Activated CD4-positive, alpha-beta T cell treated with anti-CD3 and anti-CD28 coated beads for 24 hours (primary cell): ENCODE results near the gene C10orf120.

ENCODE experiments used
- DNase-seq, 2 donors: peaks; one replicate each; pipeline ENCODE4 v3.0.0-alpha.2; 2020; ENCODE audit warnings: low read depth in 2 of 2

Gene C10orf120

GRCh38 chr10:122699796-122700455 lies at the start of gene C10orf120:
Gene C10orf120, minus strand, starts transcription at chr10:122699846. Its CDS starts 56 bp downstream, at chr10:122699790.
- DNase-seq = no peak

GRCh38 chr10:122748496-122748895 lies 48.9 kb upstream of the C10orf120 start:
- DNase-seq = no peak

- DNase-seq = no peak
Observed at GRCh38 chr10:122746408-122746807, 46.8 kb upstream of the C10orf120 start.

GRCh38 chr10:122744257-122744656 lies 44.6 kb upstream of the C10orf120 start:
- no peak for DNase-seq

GRCh38 chr10:122740640-122741039 lies 41.0 kb upstream of the C10orf120 start:
- DNase-seq = no peak

GRCh38 chr10:122738031-122738430 lies 38.4 kb upstream of the C10orf120 start:
- no peak for DNase-seq

GRCh38 chr10:122733931-122734665 lies 34.5 kb upstream of the C10orf120 start:
- DNase-seq = no peak

- DNase-seq = no peak
Observed at GRCh38 chr10:122733443-122733842, 33.8 kb upstream of the C10orf120 start.

- DNase-seq = no peak
Observed at GRCh38 chr10:122730238-122730637, 30.6 kb upstream of the C10orf120 start.

- no peak for DNase-seq
Observed at GRCh38 chr10:122729126-122729525, 29.5 kb upstream of the C10orf120 start.

GRCh38 chr10:122727426-122727825 lies 27.8 kb upstream of the C10orf120 start:
- DNase-seq = no peak

- no peak for DNase-seq
Observed at GRCh38 chr10:122725768-122726167, 26.1 kb upstream of the C10orf120 start.

- no peak for DNase-seq
Observed at GRCh38 chr10:122725006-122725405, 25.4 kb upstream of the C10orf120 start.

- DNase-seq = no peak
Observed at GRCh38 chr10:122721111-122721510, 21.5 kb upstream of the C10orf120 start.

GRCh38 chr10:122716025-122716424 lies 16.4 kb upstream of the C10orf120 start:
- DNase-seq = no peak

GRCh38 chr10:122715576-122715975 lies 15.9 kb upstream of the C10orf120 start:
- DNase-seq = no peak

- DNase-seq = no peak
Observed at GRCh38 chr10:122713091-122713885, 13.6 kb upstream of the C10orf120 start.

GRCh38 chr10:122710576-122710975 lies 10.9 kb upstream of the C10orf120 start:
- DNase-seq = no peak

GRCh38 chr10:122709971-122710370 lies 10.3 kb upstream of the C10orf120 start:
- no peak for DNase-seq

- no peak for DNase-seq
Observed at GRCh38 chr10:122707535-122707934, 7.9 kb upstream of the C10orf120 start.

- no peak for DNase-seq
Observed at GRCh38 chr10:122706947-122707346, 7.3 kb upstream of the C10orf120 start.

- DNase-seq = no peak
Observed at GRCh38 chr10:122706467-122706866, 6.8 kb upstream of the C10orf120 start.
